ENCODE data around the gene SH3BGRL3. TPM values are rescaled to one million over a fixed set of nuclear protein-coding genes. Genes with fewer than 3 reads are reported as not detected.
A peak's percentile ranks its signal among the peaks of the same experiment; 100 is the strongest.

Gene SH3BGRL3
- total RNA-seq, 1 donor from 2014 or later, result 285 TPM

DNA sequence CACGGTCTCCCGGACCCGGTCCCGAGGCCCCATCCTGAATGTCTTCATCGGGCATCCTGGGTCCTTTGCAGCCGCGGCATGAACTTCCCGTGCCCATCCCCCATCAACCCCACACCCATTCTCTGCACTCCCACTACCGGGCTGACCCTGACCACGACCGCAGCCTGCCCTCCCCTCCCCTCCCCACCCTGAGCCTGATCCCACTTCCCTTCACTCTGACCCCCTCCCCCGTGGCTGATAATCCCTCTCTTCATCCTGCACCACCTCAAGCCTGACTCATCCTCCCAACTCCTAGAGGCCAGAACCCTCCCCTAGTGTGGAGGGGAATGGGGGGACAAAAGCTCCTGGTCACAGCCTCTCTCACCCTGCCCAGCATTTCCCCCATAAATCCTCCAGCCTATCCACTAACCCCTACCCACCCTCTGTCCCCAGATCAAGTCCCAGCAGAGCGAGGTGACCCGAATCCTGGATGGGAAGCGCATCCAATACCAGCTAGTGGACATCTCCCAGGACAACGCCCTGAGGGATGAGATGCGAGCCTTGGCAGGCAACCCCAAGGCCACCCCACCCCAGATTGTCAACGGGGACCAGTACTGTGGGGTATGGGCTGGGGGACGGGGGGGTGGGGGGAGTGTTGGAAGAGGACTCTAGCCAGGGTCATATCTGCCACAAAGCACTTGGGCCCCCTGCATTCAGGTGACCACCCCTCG lies 602 bp downstream of the SH3BGRL3 start:
- Mint-ChIP-seq H3K4me3 (peak overlapping the region; percentile 88), H3K27ac (peak overlapping the region; percentile 85), H3K9me3 (no peaks in the 10 kb centered on the region), H3K36me3 (ENCODE audit: low read depth) (peaks cover 46% of the 10 kb centered on the region), H3K4me1 (peaks cover 83% of the 10 kb centered on the region), H3K27me3 (no peaks in the 10 kb centered on the region)
- intact Hi-C loops (cut with micrococcal nuclease), result loop anchor here (10.0 kb wide), 1 partner anchor 1084 kb away; the partner anchor contains the start of gene MAP3K6
- CTCF ChIA-PET, result interaction anchor here (1.4 to 9.3 kb wide), 2 partner anchors 8 to 39 kb away, joined by 8 to 240 read pairs; partner anchors contain the start of gene CD52
- POLR2A ChIA-PET, result interaction anchor here (0.6 to 21.5 kb wide), 7 partner anchors 9 to 1296 kb away, joined by 3 to 1638 read pairs (median 7); partner anchors contain the start of genes CD52, CEP85 and UBXN11
- ATAC-seq (ENCODE audit: low read depth), result no peak
- DNase-seq, result no peak
- TF ChIP-seq, protein P1, sequence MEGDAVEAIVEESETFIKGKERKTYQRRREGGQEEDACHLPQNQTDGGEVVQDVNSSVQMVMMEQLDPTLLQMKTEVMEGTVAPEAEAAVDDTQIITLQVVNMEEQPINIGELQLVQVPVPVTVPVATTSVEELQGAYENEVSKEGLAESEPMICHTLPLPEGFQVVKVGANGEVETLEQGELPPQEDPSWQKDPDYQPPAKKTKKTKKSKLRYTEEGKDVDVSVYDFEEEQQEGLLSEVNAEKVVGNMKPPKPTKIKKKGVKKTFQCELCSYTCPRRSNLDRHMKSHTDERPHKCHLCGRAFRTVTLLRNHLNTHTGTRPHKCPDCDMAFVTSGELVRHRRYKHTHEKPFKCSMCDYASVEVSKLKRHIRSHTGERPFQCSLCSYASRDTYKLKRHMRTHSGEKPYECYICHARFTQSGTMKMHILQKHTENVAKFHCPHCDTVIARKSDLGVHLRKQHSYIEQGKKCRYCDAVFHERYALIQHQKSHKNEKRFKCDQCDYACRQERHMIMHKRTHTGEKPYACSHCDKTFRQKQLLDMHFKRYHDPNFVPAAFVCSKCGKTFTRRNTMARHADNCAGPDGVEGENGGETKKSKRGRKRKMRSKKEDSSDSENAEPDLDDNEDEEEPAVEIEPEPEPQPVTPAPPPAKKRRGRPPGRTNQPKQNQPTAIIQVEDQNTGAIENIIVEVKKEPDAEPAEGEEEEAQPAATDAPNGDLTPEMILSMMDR (IDR thresholded peaks at IDR 0.05), result no peak

DNA sequence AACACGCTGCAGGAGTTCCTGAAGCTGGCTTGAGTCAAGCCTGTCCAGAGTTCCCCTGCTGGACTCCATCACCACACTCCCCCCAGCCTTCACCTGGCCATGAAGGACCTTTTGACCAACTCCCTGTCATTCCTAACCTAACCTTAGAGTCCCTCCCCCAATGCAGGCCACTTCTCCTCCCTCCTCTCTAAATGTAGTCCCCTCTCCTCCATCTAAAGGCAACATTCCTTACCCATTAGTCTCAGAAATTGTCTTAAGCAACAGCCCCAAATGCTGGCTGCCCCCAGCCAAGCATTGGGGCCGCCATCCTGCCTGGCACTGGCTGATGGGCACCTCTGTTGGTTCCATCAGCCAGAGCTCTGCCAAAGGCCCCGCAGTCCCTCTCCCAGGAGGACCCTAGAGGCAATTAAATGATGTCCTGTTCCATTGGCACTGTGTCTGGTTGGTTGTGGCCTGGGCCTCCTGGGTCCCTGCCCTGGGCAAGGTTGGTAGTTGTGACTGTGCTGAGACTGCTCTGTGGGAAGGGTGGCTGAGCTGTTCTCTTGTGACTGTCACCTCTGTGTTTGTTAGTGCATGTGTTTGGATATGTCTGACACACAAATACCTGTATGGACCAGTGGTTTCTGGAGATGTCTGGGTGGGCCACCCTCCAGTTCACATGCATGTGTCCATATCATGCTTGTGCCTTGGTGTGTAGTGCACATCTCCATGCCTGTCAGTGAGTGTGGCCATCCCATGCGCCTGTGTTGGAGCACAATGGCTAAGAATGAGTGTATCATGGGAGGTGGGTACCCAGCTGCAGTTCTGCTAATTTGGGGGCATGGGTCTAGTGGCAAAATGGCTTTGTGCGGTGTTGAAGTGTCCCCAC lies 1.4 kb downstream of the SH3BGRL3 start:
- ChIA-PET CTCF (interaction anchor here (9.3 kb wide), 1 partner anchor 38 kb away, joined by 240 read pairs; the partner anchor contains the start of gene CD52), POLR2A (interaction anchor here (0.8 to 21.5 kb wide), 5 partner anchors 8 to 47 kb away, joined by 5 to 1638 read pairs (median 9); partner anchors contain the start of genes CD52, CEP85 and UBXN11)
- no peak for DNase-seq
- Mint-ChIP-seq H3K27ac (peak overlapping the region; percentile 82), H3K4me3 (peak overlapping the region; percentile 88), H3K36me3 (ENCODE audit: low read depth) (peaks cover 45% of the 10 kb centered on the region), H3K9me3 (no peaks in the 10 kb centered on the region), H3K27me3 (no peaks in the 10 kb centered on the region), H3K4me1 (peaks cover 83% of the 10 kb centered on the region)
- intact Hi-C loops (cut with micrococcal nuclease), result loop anchor here (10.0 kb wide), 1 partner anchor 1083 kb away; the partner anchor contains the start of gene MAP3K6
- TF ChIP-seq, protein P1 (IDR thresholded peaks at IDR 0.05), result no peak
- ATAC-seq (ENCODE audit: low read depth), result no peak

DNA sequence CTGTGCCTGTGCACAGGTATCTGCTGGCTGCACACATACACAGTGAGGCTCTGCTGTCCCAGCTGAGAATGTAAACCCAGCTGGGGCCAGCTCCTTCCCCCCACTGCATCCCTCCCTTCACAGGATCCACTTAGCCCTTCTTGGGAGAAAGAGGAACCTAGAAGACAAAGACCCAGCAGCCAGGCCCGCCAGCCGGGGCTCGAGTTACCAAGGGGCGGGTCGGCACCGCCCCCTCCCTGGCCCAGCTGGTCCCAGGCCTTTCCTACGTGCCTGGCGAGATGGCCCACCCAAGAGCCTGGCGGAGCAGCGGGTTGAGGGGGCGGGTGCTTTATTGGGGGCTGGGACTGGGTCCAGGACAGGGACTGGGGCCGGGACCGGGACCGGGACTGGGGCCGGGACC lies 2.1 kb downstream of the SH3BGRL3 start:
- TF ChIP-seq, protein P1 (IDR thresholded peaks at IDR 0.05), result no peak
- intact Hi-C loops (cut with micrococcal nuclease), result loop anchor here (10.0 kb wide), 1 partner anchor 1083 kb away; the partner anchor contains the start of gene MAP3K6
- H3K27ac Mint-ChIP-seq, result peak overlapping the region; percentile 82

DNA sequence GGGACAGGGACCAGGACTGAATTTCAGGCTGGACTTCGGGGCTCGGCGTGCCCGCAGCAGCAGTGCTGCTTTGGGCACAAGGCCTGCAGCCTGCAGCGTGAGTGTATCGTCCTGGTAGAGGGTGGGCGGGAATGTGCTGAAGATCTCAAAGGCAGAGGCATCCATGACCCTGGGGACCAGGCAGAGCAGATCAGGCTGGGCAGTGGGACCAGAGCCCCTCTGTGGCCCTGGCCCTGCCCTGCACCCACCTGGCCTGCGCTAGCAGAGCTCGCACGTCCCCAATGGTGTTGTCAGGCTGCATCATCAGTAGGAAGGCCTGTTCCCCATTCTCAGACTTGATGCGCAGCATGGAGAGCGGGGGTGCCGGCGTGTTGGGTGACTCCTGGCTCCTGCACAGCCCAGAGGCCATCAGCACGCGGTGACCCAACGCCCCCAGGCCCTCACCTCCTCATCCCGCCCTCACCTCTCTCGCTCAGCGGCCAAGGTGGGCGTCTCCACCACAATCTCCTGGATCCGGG lies 2.6 kb downstream of the SH3BGRL3 start:
- Mint-ChIP-seq H3K27ac (peak overlapping the region; percentile 100), H3K9me3 (no peaks in the 10 kb centered on the region), H3K4me1 (peaks cover 86% of the 10 kb centered on the region), H3K4me3 (peak overlapping the region; percentile 38), H3K36me3 (ENCODE audit: low read depth) (peaks cover 34% of the 10 kb centered on the region), H3K27me3 (no peaks in the 10 kb centered on the region)
- no peak for ATAC-seq (ENCODE audit: low read depth)
- TF ChIP-seq, protein P1 (IDR thresholded peaks at IDR 0.05), result no peak
- ChIA-PET CTCF (interaction anchor here (9.3 kb wide), 1 partner anchor 37 kb away, joined by 240 read pairs; the partner anchor contains the start of gene CD52), POLR2A (interaction anchor here (21.5 kb wide), 1 partner anchor 37 kb away, joined by 1638 read pairs; the partner anchor contains the start of gene CD52)
- no peak for DNase-seq
- intact Hi-C loops (cut with micrococcal nuclease), result loop anchor here (10.0 kb wide), 1 partner anchor 1082 kb away; the partner anchor contains the start of gene MAP3K6

More for the DNA sequence above, 2.1 kb downstream of the SH3BGRL3 start:
- ATAC-seq (ENCODE audit: low read depth) (no peak), DNase-seq (no peak)
- POLR2A ChIA-PET, result interaction anchor here (3.1 to 21.5 kb wide), 2 partner anchors 38 to 48 kb away, joined by 9 to 1638 read pairs; partner anchors contain the start of genes CD52 and CEP85
- CTCF ChIA-PET, result interaction anchor here (9.3 kb wide), 1 partner anchor 37 kb away, joined by 240 read pairs; the partner anchor contains the start of gene CD52
- H3K4me1 Mint-ChIP-seq, result peaks cover 83% of the 10 kb centered on the region
- H3K9me3 Mint-ChIP-seq, result no peaks in the 10 kb centered on the region
- H3K27me3 Mint-ChIP-seq, result no peaks in the 10 kb centered on the region
- peak overlapping the region; percentile 88 for H3K4me3 Mint-ChIP-seq
- H3K36me3 Mint-ChIP-seq (ENCODE audit: low read depth), result peaks cover 39% of the 10 kb centered on the region
